Left ventricle myocardium superior (tissue), 1 donor: ENCODE results near the gene TNFAIP3. TPM values are rescaled to one million over a fixed set of nuclear protein-coding genes. Genes with fewer than 3 reads are reported as not detected.

Experiments
- total RNA-seq: library from RNA; stranded (reverse); fragmentation: NEBNext Ultra II Directional; extraction: Animal tissue kit (Norgen Biotek cat#: 25700); gene quantifications from one replicate; pipeline ENCODE4 v1.2.1, GENCODE V29; 2021
- donor health status: DM: no; HTN: yes; CAD: no; lungs with severe emphysema.

The TNFAIP3 gene
- total RNA-seq, 1 donor from 2014 or later = 9.9 TPM

Other genes starting within 250 kb of the TNFAIP3 start
- 61.9 TPM for gene PERP, start 240.2 kb downstream of the TNFAIP3 start, total RNA-seq